NCI-H146 treated with DMSO at 0.1 percent for 48 hours (cell line): ENCODE results near the gene TIAM1.

Experiments used
- DNase-seq: peaks from one replicate; lab custom pipeline; 2025; ENCODE audit not compliant: unreplicated experiment; lab: John Stamatoyannopoulos, UW

Gene TIAM1

DNA sequence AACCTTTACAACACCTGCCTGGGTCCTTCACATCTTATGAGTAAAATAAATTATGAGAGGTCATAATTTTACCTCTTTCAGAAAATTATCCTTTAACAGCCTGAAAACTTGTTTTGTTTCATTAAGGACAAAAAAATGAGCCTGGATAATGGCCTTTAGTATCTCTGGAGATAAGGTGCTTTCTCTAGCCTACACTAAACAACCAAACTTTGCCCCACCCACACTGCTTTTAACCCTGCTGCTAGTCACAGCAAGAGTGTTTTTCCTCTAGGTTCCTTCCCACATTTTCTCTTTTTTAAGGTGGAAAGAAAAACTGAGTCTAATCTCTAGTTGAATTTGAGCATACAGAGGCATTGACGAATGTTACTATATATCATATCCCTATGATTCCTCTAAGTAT is 204.0 kb downstream of the TIAM1 start:
- DNase-seq = no peak

- DNase-seq = no peak
Measured at GRCh38 chr21:31137960-31138359, 206.1 kb downstream of the TIAM1 start.

- no peak for DNase-seq
Measured at GRCh38 chr21:31136891-31137290, 207.2 kb downstream of the TIAM1 start.

- DNase-seq = no peak
Measured at GRCh38 chr21:31135531-31136184, 208.4 kb downstream of the TIAM1 start.

DNA sequence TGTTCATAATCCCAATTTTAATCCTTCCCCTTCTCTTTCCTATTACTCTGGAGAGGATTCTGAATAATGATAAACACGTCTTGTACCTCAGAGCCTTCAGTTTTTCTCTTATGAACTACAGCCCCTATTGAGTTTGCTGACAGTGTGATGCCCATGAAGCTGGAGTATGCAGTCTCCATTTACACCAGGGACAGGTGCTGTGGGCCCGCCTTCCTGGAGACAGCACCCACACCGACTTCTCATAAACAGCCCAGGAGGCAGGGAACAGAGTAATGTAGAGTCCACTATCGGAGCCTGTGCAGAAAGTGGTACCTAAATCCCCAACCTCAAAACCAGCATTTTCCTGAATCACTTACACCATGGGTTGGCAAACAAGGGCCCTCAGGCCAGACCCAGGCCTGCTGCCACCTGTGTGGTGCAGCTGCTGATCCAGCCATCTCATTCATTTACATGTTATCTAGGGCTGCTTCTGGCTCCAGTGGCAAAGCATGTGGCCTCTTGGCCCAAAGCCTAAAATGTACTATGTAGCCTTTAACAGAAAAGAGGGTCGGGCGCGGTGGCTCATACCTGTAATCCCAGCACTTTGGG is 210.7 kb downstream of the TIAM1 start:
- DNase-seq = no peak

DNA sequence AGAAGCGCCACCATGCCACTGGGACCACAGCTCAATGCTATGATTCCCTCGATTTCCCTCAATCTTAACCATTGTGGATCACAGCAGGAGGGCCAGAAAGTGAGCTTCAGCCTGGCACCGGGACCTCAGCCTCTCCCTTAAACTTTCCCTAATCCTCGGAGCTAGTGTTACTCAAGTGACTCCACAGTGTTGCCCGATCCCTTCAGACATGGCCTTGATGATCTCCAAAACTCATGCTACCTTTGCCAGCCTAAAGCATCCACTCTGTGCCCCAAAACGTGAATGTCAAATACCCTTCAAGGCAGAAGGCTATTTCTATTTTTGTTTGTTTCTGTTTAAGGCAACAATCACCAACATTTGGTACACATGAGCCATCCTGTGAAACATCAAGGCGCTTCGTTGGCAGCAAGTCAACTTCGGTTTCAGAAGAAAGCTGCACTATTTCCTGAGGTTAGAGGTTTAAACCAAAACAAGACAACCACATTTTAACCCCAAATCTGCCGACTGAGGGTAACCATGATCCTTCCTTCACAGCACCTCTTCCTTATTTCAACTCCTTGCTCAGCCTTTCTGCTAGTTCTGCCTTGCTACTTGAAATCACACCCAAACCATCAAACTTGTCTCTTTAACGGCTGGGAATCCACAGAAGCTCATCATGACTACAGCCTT is 211.4 kb downstream of the TIAM1 start:
- no peak for DNase-seq

- DNase-seq = no peak
Measured at GRCh38 chr21:31130821-31131220, 213.2 kb downstream of the TIAM1 start.

- no peak for DNase-seq
Measured at GRCh38 chr21:31128234-31128633, 215.8 kb downstream of the TIAM1 start.

GRCh38 chr21:31124010-31124409 is 220.1 kb downstream of the TIAM1 start:
- DNase-seq = no peak

- DNase-seq = no peak
Measured at GRCh38 chr21:31119199-31119598, 224.9 kb downstream of the TIAM1 start.

DNA sequence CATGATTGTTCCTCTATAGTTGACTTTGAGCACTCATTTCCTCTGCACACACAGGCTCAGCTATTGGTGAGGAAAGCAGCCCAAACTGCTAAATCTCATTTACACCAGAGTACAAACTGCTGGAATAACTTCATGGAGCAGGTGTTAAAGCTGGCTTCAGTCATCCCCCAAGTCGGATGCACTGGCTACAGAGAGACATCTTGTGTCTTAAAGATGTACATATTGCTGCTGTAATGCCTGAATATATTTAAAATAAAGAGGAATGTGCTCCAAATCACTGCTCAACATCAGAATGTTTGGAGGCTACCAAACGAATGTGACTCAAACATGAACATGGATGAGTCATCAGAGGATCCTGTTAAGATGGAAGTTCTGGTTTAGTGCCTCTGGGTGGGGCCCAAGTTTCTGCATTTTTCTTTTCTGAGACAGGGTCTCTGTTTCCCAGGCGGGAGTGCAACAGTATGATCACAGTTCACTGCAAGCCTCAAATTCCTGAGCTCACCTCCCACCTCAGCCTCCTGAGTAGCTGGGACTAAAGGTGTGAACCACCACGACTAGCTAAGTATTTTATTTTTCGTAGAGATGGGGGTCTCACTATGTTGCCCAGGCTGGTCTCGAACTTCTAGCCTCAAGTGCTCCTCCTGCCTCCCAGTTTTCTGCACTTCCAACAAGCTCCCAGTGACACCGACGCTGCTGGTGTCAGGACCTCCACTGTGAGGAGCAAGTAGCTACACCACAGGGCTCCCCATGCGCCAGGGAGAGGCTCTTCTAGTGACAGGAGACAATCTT is 226.7 kb downstream of the TIAM1 start:
- no peak for DNase-seq

GRCh38 chr21:31115249-31115648 is 228.8 kb downstream of the TIAM1 start:
- DNase-seq = no peak

DNA sequence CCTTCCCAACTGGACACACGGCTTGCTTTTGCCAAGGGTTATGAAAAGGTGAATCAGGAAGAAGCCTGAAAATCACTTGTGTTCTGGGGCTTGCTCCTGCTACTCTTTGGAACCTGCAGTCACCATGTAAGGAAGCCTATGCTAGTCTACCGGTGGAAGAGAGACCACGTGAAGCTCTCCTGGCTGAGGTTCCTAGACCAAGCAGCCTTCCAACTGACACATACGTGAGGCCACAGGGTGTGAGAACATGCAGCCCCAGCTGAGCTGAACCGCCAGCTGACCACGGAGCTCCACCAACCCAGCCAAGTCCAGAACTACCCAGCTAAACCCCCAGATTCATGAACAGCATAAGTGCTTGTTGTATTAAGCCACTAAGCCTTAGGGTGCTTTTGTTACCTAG is 233.0 kb downstream of the TIAM1 start:
- no peak for DNase-seq

- DNase-seq = peak; percentile 70
Measured at GRCh38 chr21:31110430-31110829, 233.6 kb downstream of the TIAM1 start.

GRCh38 chr21:31107871-31108270 is 236.2 kb downstream of the TIAM1 start:
- DNase-seq = no peak

DNA sequence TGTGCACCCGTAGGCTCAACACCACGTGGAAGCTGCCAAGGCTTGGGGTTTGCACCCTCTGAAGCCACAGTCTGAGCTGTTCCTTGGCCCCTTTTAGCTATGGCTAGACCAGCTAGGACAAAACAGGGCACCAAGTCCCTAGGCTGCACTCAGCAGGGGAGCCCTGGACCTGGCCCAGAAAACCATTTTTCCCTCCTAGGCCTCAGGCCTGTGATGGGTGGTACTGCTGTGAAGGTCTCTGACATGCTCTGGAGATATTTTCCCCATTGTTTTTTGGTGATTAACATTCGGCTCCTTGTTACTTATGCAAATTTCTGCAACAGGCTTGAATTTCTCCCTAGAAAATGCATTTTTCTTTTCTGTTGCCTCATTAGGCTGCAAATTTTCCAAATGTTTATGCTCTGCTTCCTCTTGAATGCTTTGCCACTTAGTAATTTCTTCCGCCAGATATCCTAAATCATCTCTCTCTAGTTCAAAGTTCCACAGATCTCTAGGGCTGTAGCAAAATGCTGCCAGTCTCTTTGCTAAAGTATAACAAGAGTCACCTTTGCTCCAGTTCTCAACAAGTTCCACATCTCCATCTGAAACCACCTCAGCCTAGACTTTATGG is 236.8 kb downstream of the TIAM1 start:
- DNase-seq = no peak

GRCh38 chr21:31103571-31104265 is 240.3 kb downstream of the TIAM1 start:
- no peak for DNase-seq

DNA sequence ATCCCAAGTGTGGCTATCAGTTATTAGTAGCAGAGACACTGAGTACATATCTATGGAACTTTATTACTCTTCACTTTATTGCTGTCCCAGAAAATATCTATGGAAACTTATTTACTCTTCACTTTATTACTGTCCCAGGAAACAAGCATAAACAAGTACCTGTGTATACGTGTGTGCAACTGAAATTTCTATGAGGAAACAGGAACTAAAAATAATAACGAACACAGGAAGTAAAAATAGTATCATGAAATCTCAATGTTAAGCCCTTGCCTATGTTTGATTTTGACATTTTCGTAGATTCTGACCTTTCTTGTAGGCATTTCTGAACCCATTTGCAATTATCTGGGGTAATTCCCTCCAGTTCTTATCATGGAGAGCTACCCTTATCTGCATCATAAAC is 240.9 kb downstream of the TIAM1 start:
- no peak for DNase-seq

- no peak for DNase-seq
Measured at GRCh38 chr21:31099122-31099521, 244.9 kb downstream of the TIAM1 start.

GRCh38 chr21:31098576-31099005 is 245.5 kb downstream of the TIAM1 start:
- peak; percentile 3 for DNase-seq
